IgD-negative memory B cell (primary cell): ENCODE results near the gene NPTX2. TPM values are rescaled to one million over a fixed set of nuclear protein-coding genes. Genes with fewer than 3 reads are reported as not detected.

Experiments
- polyA plus RNA-seq: library from polyadenylated mRNA; unstranded; fragments of 300-500 nt; fragmentation: Illumina TruSeq; gene quantifications from one replicate; pipeline ENCODE4 v1.2.3, GENCODE V29; 2021

NPTX2 gene
- polyA plus RNA-seq, 1 donor from 2014 or later: not detected

Other genes with a start within 250 kb of the NPTX2 start
- 0.49 TPM for gene BAIAP2L1, start 216.2 kb upstream of the NPTX2 start, polyA plus RNA-seq